Lower leg skin (tissue), 4 donors: ENCODE results near the gene MSTN. TPM values are rescaled to one million over a fixed set of nuclear protein-coding genes. Genes with fewer than 3 reads are reported as not detected.

Experiments
- DNase-seq, 2 donors: peaks; one replicate each; pipeline ENCODE4 v3.0.0-alpha.2; 2019; ENCODE audit warnings: low spot score in 2 of 2
- H3K4me3 ChIP-seq: fragments of 200-600 bp; sonication (generic); 2 replicates; pipeline ENCODE4 v1.5.1; 2017; ENCODE audit warnings: mild to moderate bottlenecking, low read depth; ENCODE audit not compliant: poor library complexity, severe bottlenecking
- POLR2A ChIP-seq, 2 donors: fragments of 450-650 bp; IDR thresholded peaks; one replicate each; pipeline ENCODE4 v1.6.1; 2016 to 2017; ENCODE audit warnings: antibody characterized with exemption in 2 of 2, mild to moderate bottlenecking in 1 of 2, moderate library complexity in 1 of 2
- WGBS, 2 donors: methylation state at CpG; one replicate each; pipeline ENCODE4 v1.1.5; 2018; 5-methylcytosine and 5-hydroxymethylcytosine counted together
- intact Hi-C: fragments of 100-400 bp; cut with DNase I; formaldehyde crosslinking; loops from one replicate; pipeline ENCODE4 v1.15.0; 2023; ENCODE audit warnings: low total_unique reads
- total RNA-seq, 4 donors: library from RNA; depleted of rRNA; stranded (reverse); fragments of >200 nt; gene quantifications; one replicate each; pipeline ENCODE4 v1.1.0, GENCODE V29; 2016
- TF ChIP-seq, protein P1 (sequence below), 3 donors: fragments of 450-650 bp; IDR thresholded peaks; one replicate each; pipeline ENCODE4 v1.5.1; 2016; ENCODE audit warnings: antibody characterized with exemption in 3 of 3, mild to moderate bottlenecking in 3 of 3, moderate library complexity in 2 of 3

Gene MSTN
- under 1 TPM in 2 of 4 donors, not detected in 2; 0.15 to 0.29 TPM for total RNA-seq

DNA sequence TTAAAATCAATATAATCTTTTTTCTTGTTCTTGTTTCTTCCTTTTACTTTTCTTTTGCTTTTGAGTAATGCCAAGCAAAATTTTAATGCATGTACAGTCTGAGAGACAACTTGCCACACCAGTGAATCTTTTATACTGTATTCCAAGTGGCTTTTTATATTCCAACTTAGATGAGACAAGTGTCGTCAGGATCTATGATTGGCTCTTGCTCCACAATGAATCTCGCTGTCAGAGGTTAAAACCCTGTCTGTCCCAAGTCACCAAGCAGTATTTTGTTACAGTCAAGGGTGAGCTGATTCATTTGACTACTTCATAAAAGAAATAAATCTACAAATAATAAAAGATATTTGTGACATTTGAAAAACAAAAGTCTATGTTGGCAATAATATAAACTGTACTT is at the start of gene MSTN:
Gene MSTN, minus strand, starts transcription at position 129 of the 400 bp plus-strand sequence. CDS start 133 bp downstream, outside the sequence.
- WGBS, 2 donors: 69 to 71% methylated on average over 2 of the region's 2 CpGs
- DNase-seq: no peak
- intact Hi-C loops: loop anchor here (10.0 kb wide), 1 partner anchor 308 kb away; no protein-coding TSS in a partner anchor

DNA sequence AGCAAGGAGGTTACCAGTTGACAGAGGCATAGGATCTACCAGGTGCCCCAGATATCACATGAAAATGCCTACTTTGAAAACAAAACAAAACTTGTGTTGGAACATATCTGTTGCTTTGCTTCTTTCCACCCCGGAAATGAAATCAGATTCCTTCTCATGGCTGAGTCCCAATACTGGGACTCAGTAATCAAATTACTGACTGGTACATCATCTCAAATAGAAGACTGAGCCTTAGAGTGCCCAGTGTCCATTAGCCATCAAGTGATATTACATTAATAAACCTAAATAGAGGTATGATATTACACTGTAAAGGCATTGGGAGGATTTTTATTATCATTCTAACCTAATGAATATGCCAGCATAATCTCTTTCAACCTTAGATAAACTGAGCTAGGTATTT is 48.6 kb upstream of the MSTN start:
- no peak for TF ChIP-seq POLR2A (IDR thresholded peaks at IDR 0.05)
- TF ChIP-seq, protein P1, sequence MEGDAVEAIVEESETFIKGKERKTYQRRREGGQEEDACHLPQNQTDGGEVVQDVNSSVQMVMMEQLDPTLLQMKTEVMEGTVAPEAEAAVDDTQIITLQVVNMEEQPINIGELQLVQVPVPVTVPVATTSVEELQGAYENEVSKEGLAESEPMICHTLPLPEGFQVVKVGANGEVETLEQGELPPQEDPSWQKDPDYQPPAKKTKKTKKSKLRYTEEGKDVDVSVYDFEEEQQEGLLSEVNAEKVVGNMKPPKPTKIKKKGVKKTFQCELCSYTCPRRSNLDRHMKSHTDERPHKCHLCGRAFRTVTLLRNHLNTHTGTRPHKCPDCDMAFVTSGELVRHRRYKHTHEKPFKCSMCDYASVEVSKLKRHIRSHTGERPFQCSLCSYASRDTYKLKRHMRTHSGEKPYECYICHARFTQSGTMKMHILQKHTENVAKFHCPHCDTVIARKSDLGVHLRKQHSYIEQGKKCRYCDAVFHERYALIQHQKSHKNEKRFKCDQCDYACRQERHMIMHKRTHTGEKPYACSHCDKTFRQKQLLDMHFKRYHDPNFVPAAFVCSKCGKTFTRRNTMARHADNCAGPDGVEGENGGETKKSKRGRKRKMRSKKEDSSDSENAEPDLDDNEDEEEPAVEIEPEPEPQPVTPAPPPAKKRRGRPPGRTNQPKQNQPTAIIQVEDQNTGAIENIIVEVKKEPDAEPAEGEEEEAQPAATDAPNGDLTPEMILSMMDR (IDR thresholded peaks at IDR 0.05): no peak
- intact Hi-C loops: no loop called here
- H3K4me3 ChIP-seq: no peak overlapping the region
- WGBS, 2 donors: 70 to 81% methylated on average over 1 of the region's 1 CpG
- no peak for DNase-seq

More for the DNA sequence above, at the start of gene MSTN:
- H3K4me3 ChIP-seq: no peak within 1 kb of the TSS
- TF ChIP-seq POLR2A (IDR thresholded peaks at IDR 0.05): no peak

DNA sequence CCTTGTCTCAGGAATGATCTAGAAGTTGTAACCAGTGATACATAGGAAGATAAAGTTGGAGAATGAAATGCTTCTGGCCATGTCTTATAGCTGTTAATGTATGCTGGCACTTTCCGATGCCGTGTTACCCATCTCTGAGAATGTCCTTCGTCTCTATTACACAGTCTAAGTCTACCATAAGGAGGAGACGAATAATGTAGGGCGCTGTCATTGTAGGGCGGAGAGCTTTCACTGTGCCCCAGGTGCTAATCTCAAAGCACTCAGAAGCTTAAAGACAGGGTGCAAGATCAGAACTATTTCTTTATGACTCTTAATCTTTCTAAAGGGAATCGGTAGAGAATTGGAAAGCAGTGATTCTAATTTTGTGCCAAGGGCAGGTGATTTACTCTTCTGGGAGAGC is 48.2 kb upstream of the MSTN start:
- intact Hi-C loops: no loop called here
- DNase-seq: no peak
- H3K4me3 ChIP-seq: no peak overlapping the region
- WGBS, 2 donors: 72 to 84% methylated on average over 7 of the region's 7 CpGs
- no peak for TF ChIP-seq POLR2A (IDR thresholded peaks at IDR 0.05)
- TF ChIP-seq, protein P1 (IDR thresholded peaks at IDR 0.05): no peak

DNA sequence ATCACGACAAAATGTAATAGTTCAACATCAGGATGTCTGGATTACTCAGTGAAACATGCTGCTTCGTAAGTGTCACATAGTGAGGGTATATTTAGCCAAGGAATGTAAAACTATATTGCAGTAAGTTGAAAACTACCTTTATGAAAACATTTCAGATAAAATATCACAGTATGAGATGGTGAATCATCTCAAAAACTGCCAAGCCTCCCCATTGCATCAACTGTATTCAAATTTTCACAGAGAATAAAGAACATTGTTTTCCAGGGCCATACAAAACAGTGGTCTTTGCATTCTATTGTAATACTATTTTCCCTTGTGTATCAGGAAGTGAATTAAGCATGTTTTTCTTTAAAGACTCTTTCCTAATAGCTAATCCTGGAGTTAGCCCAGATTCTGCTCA is 47.6 kb upstream of the MSTN start:
- TF ChIP-seq, protein P1 (IDR thresholded peaks at IDR 0.05): no peak
- no peak for TF ChIP-seq POLR2A (IDR thresholded peaks at IDR 0.05)
- whole genome bisulfite sequencing, 2 donors: 81 to 91% methylated on average over 2 of the region's 2 CpGs
- DNase-seq: no peak
- no peak overlapping the region for H3K4me3 ChIP-seq
- intact Hi-C loops: no loop called here

DNA sequence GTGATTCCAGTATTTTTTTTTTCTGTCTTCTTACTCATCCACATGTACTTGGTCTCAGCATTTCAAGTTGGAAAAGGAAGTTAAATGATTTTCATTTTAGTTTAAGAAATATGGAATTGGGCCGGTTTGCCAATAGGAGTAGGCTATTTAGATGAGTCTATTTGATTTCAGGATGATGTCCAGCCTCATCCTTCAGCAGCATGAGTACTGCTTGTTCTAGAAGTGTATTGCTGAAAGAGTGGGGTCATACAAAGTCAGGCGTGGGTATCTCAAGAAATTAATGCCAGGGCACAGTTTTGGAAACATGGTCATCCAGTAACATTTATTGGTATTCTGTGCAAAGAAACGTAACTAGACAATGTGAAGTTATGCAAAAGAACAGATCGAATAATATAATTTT is 44.9 kb upstream of the MSTN start:
- intact Hi-C loops: no loop called here
- no peak overlapping the region for H3K4me3 ChIP-seq
- 68 to 76% methylated on average over 4 of the region's 4 CpGs for WGBS, 2 donors
- TF ChIP-seq, protein P1 (IDR thresholded peaks at IDR 0.05): no peak
- no peak for DNase-seq

DNA sequence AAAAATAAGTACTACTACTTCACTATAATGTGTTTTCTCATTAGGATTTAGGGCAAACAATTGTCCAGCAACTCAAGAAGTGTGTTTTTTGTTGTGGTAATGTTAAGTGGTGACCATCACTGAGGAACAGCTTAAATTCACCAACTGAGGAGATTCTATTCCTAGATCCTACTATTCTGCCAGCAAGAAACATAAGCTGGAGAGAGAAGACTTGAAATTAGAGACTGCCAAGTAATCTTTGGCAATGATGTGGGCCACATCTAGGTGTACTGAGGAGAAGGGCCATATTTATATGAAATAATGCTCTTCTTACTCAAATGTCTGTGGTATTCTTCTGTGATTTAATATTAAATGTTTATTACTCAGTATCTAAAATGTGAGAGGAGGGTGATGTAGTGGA is 44.3 kb upstream of the MSTN start:
- H3K4me3 ChIP-seq: no peak overlapping the region
- DNase-seq: no peak
- no peak for TF ChIP-seq POLR2A (IDR thresholded peaks at IDR 0.05)
- TF ChIP-seq, protein P1 (IDR thresholded peaks at IDR 0.05): no peak
- intact Hi-C loops: no loop called here
